Neural progenitor cell (in vitro differentiated cells): ENCODE measurements around the gene RAD51AP1.

Experiments used
- EZH2 ChIP-seq: fragments of 200-600 bp; sonication (generic); IDR thresholded peaks from 2 replicates; pipeline ENCODE4 v1.6.1; 2017; ENCODE audit warnings: antibody characterized with exemption, mild to moderate bottlenecking, moderate library complexity
- EZH2phosphoT487 ChIP-seq: fragments of 200-600 bp; sonication (generic); IDR thresholded peaks from 2 replicates; pipeline ENCODE4 v1.6.1; 2017; ENCODE audit warnings: antibody characterized with exemption
- TF ChIP-seq, protein P1 (sequence below): fragments of 200-600 bp; sonication (generic); IDR thresholded peaks from 2 replicates; pipeline ENCODE4 v1.5.1; 2017; ENCODE audit warnings: antibody characterized with exemption, mild to moderate bottlenecking

DNA sequence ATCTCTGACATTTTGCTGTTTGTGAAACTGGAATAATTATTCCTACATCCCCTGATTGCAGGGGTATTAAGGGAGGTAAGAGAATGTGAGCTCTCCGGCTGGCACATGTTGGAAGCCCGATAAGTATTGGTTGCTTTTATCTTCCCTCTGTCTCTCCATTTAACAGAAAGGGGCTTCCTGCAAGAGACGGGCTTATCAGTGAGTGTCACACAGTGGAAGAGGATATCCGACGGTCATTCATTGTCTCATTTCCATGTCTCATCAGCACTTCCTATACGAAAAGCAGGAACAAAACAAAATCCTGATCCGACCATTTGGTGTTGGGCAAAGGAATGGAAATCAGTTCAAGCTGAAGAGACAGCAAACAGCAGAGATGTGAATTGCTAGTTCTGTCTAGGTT lies 34.0 kb downstream of the RAD51AP1 start:
- TF ChIP-seq, protein P1, sequence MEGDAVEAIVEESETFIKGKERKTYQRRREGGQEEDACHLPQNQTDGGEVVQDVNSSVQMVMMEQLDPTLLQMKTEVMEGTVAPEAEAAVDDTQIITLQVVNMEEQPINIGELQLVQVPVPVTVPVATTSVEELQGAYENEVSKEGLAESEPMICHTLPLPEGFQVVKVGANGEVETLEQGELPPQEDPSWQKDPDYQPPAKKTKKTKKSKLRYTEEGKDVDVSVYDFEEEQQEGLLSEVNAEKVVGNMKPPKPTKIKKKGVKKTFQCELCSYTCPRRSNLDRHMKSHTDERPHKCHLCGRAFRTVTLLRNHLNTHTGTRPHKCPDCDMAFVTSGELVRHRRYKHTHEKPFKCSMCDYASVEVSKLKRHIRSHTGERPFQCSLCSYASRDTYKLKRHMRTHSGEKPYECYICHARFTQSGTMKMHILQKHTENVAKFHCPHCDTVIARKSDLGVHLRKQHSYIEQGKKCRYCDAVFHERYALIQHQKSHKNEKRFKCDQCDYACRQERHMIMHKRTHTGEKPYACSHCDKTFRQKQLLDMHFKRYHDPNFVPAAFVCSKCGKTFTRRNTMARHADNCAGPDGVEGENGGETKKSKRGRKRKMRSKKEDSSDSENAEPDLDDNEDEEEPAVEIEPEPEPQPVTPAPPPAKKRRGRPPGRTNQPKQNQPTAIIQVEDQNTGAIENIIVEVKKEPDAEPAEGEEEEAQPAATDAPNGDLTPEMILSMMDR: no peak
- TF ChIP-seq EZH2phosphoT487 (no peak), EZH2 (no peak)
